ENCODE measurements around the gene SEMA5B. TPM values are rescaled to one million over a fixed set of nuclear protein-coding genes. Genes with fewer than 3 reads are reported as not detected.

SEMA5B gene
- total RNA-seq, 1 experiment from 2014 or later = 0.04 TPM

GRCh38 chr3:122913539-122914100 is 113.9 kb downstream of the SEMA5B start:
- Histone ChIP-seq H3K27ac (ENCODE audit: low read length) (no peak overlapping the region), H4K20me1 (ENCODE audit: low read length) (no peaks in the 10 kb centered on the region), H3K27me3 (ENCODE audit: low read length) (peaks cover 15% of the 10 kb centered on the region; the same call in 1 of the 2 replicates), H3K9me3 (ENCODE audit: low read length) (no peaks in the 10 kb centered on the region), H3K9me2 (replicated peaks; ENCODE audit: low read length) (no peaks in the 10 kb centered on the region), H3K9ac (ENCODE audit: low read length) (no peak overlapping the region), H3K79me2 (ENCODE audit: low read length) (no peaks in the 10 kb centered on the region), H3K36me3 (ENCODE audit: low read depth, low read length) (no peaks in the 10 kb centered on the region), H3K4me2 (ENCODE audit: low read length) (no peak overlapping the region), H2AFZ (ENCODE audit: low read length) (no peak overlapping the region), H3K4me1 (ENCODE audit: insufficient read depth, low read length) (no peaks in the 10 kb centered on the region), H3F3A (ENCODE audit: low read length, unreplicated experiment) (no peaks in the 10 kb centered on the region), H3K4me3 (ENCODE audit: low read length) (no peak overlapping the region)
- DNase-seq (no peak), ATAC-seq (no peak)
- ChIA-PET POLR2A (ENCODE audit: unreplicated experiment) (no interaction called here), CTCF (no interaction called here)
- intact Hi-C loops (cut with micrococcal nuclease) = no loop called here
- TF ChIP-seq CTCF (conservative IDR thresholded peaks at IDR 0.05; ENCODE audit: low read depth, low read length) (no peak), EZH2 (IDR thresholded peaks at IDR 0.05; ENCODE audit: low read length, unreplicated experiment) (no peak), EZH2phosphoT487 (IDR thresholded peaks at IDR 0.05; ENCODE audit: borderline replicate concordance, low read length) (no peak)
- BruUV-seq (replicated peaks) = no TSS peak

- Histone ChIP-seq H3K4me2 (ENCODE audit: low read length) (no peak overlapping the region), H3K9me3 (ENCODE audit: low read length) (no peaks in the 10 kb centered on the region), H3K27me3 (ENCODE audit: low read length) (peaks cover 10% of the 10 kb centered on the region; the same call in 1 of the 2 replicates), H3K4me3 (ENCODE audit: low read length) (no peak overlapping the region), H4K20me1 (ENCODE audit: low read length) (no peaks in the 10 kb centered on the region), H3K9me2 (replicated peaks; ENCODE audit: low read length) (no peaks in the 10 kb centered on the region), H3K79me2 (ENCODE audit: low read length) (no peaks in the 10 kb centered on the region), H3K4me1 (ENCODE audit: insufficient read depth, low read length) (no peaks in the 10 kb centered on the region), H3K36me3 (ENCODE audit: low read depth, low read length) (no peaks in the 10 kb centered on the region), H3K27ac (ENCODE audit: low read length) (no peak overlapping the region), H3F3A (ENCODE audit: low read length, unreplicated experiment) (no peaks in the 10 kb centered on the region), H3K9ac (ENCODE audit: low read length) (no peak overlapping the region), H2AFZ (ENCODE audit: low read length) (no peak overlapping the region)
- no peak for DNase-seq
- ATAC-seq = no peak
- TF ChIP-seq CTCF (conservative IDR thresholded peaks at IDR 0.05; ENCODE audit: low read depth, low read length) = no peak
- no peak for TF ChIP-seq EZH2 (IDR thresholded peaks at IDR 0.05; ENCODE audit: low read length, unreplicated experiment)
- no peak for TF ChIP-seq EZH2phosphoT487 (IDR thresholded peaks at IDR 0.05; ENCODE audit: borderline replicate concordance, low read length)
- intact Hi-C loops (cut with micrococcal nuclease) = no loop called here
- CTCF ChIA-PET = no interaction called here
- BruUV-seq (replicated peaks) = no TSS peak
- POLR2A ChIA-PET (ENCODE audit: unreplicated experiment) = no interaction called here
These were observed 114.6 kb downstream of the SEMA5B start for GRCh38 chr3:122912772-122913538.

GRCh38 chr3:122911901-122912300 is 115.7 kb downstream of the SEMA5B start:
- POLR2A ChIA-PET (ENCODE audit: unreplicated experiment) = no interaction called here
- DNase-seq (no peak), ATAC-seq (no peak)
- H3K9me3 ChIP-seq (ENCODE audit: low read length) = no peaks in the 10 kb centered on the region
- H4K20me1 ChIP-seq (ENCODE audit: low read length) = no peaks in the 10 kb centered on the region
- TF ChIP-seq CTCF (conservative IDR thresholded peaks at IDR 0.05; ENCODE audit: low read depth, low read length) (no peak), EZH2 (IDR thresholded peaks at IDR 0.05; ENCODE audit: low read length, unreplicated experiment) (no peak), EZH2phosphoT487 (IDR thresholded peaks at IDR 0.05; ENCODE audit: borderline replicate concordance, low read length) (no peak)
- no peaks in the 10 kb centered on the region for H3K4me1 ChIP-seq (ENCODE audit: insufficient read depth, low read length)
- intact Hi-C loops (cut with micrococcal nuclease) = no loop called here
- H2AFZ ChIP-seq (ENCODE audit: low read length) = no peak overlapping the region
- no TSS peak for BruUV-seq (replicated peaks)
- no peak overlapping the region for H3K9ac ChIP-seq (ENCODE audit: low read length)
- CTCF ChIA-PET = no interaction called here
- no peak overlapping the region for H3K4me2 ChIP-seq (ENCODE audit: low read length)
- no peaks in the 10 kb centered on the region for H3K36me3 ChIP-seq (ENCODE audit: low read depth, low read length)
- peaks cover 3% of the 10 kb centered on the region; the same call in 1 of the 2 replicates for H3K27me3 ChIP-seq (ENCODE audit: low read length)
- H3F3A ChIP-seq (ENCODE audit: low read length, unreplicated experiment) = no peaks in the 10 kb centered on the region
- no peak overlapping the region for H3K4me3 ChIP-seq (ENCODE audit: low read length)
- no peaks in the 10 kb centered on the region for H3K9me2 ChIP-seq (replicated peaks; ENCODE audit: low read length)
- no peak overlapping the region for H3K27ac ChIP-seq (ENCODE audit: low read length)
- H3K79me2 ChIP-seq (ENCODE audit: low read length) = no peaks in the 10 kb centered on the region

Data from PC-3 (cell line).